Hippocampal formation (tissue), 2 donors: ENCODE results near the gene MBTPS2.
A peak's percentile ranks its signal among the peaks of the same experiment; 100 is the strongest.
"Not testable (repeated sequence)": the region's sequence is repeated elsewhere in the genome, so short reads cannot be mapped to it uniquely, and the experiment has no call there.

Experiments
- DNase-seq, 2 donors: peaks; one replicate each; lab custom pipeline; 2025; lab: John Stamatoyannopoulos, UW

The MBTPS2 gene

GRCh38 chrX:21839334-21840192 lies at the start of gene MBTPS2:
MBTPS2 (plus strand) TSS chrX:21839617; CDS start chrX:21839735, 118 bp downstream.
- DNase-seq, result peak; percentile 37 to 74

GRCh38 chrX:21798677-21799219 lies 40.7 kb upstream of the MBTPS2 start:
- DNase-seq, result no peak

- no peak for DNase-seq
Observed at GRCh38 chrX:21799767-21800166, 39.6 kb upstream of the MBTPS2 start.

- no peak for DNase-seq
Observed at GRCh38 chrX:21800344-21800770, 39.1 kb upstream of the MBTPS2 start.

- DNase-seq, result no peak
Observed at GRCh38 chrX:21802054-21802670, 37.3 kb upstream of the MBTPS2 start.

GRCh38 chrX:21802839-21803238 lies 36.6 kb upstream of the MBTPS2 start:
- no peak for DNase-seq

GRCh38 chrX:21806691-21807090 lies 32.7 kb upstream of the MBTPS2 start:
- DNase-seq, result no peak

- DNase-seq, result no peak
Observed at GRCh38 chrX:21811832-21812231, 27.6 kb upstream of the MBTPS2 start.

GRCh38 chrX:21812628-21813027 lies 26.8 kb upstream of the MBTPS2 start:
- no peak for DNase-seq

GRCh38 chrX:21813612-21814368 lies 25.6 kb upstream of the MBTPS2 start:
- DNase-seq, result no peak

GRCh38 chrX:21816136-21816535 lies 23.3 kb upstream of the MBTPS2 start:
- no peak for DNase-seq

- DNase-seq, result not testable (repeated sequence)
Observed at GRCh38 chrX:21820170-21820569, 19.2 kb upstream of the MBTPS2 start.

GRCh38 chrX:21821875-21822274 lies 17.5 kb upstream of the MBTPS2 start:
- DNase-seq, result no peak

GRCh38 chrX:21831496-21831895 lies 7.9 kb upstream of the MBTPS2 start:
- no peak for DNase-seq

- no peak for DNase-seq
Observed at GRCh38 chrX:21837056-21837455, 2.4 kb upstream of the MBTPS2 start.

- no peak for DNase-seq
Observed at GRCh38 chrX:21838937-21839333, 482 bp upstream of the MBTPS2 start.

GRCh38 chrX:21840193-21840545 lies 752 bp downstream of the MBTPS2 start:
- DNase-seq, result no peak

- DNase-seq, result no peak
Observed at GRCh38 chrX:21843179-21843578, 3.8 kb downstream of the MBTPS2 start.

GRCh38 chrX:21845096-21845495 lies 5.7 kb downstream of the MBTPS2 start:
- DNase-seq, result no peak

GRCh38 chrX:21847342-21847741 lies 7.9 kb downstream of the MBTPS2 start:
- no peak for DNase-seq

- DNase-seq, result no peak
Observed at GRCh38 chrX:21853578-21853977, 14.2 kb downstream of the MBTPS2 start.

GRCh38 chrX:21855937-21856415 lies 16.6 kb downstream of the MBTPS2 start, which contains the start of gene YY2:
YY2 (plus strand) TSS chrX:21855987; CDS start chrX:21856485, 498 bp downstream.
- no peak for DNase-seq
